PC-3 (cell line): ENCODE data around the gene CDKN2B-AS1.

Source experiments
- EZH2 ChIP-seq: fragments of 300-600 bp; sonication (generic); IDR thresholded peaks from one replicate; pipeline ENCODE4 v1.6.1; 2017; ENCODE audit warnings: antibody characterized with exemption, mild to moderate bottlenecking, low read length; ENCODE audit not compliant: unreplicated experiment
- EZH2phosphoT487 ChIP-seq: fragments of 300-600 bp; sonication (generic); IDR thresholded peaks from 2 replicates; pipeline ENCODE4 v1.6.1; 2018; ENCODE audit warnings: mild to moderate bottlenecking, antibody characterized with exemption, low read length, borderline replicate concordance
- TF ChIP-seq, protein P1 (sequence below): fragments of 300-600 bp; sonication (generic); conservative IDR thresholded peaks from 2 replicates; pipeline ENCODE4 v1.5.1; 2017; ENCODE audit warnings: antibody characterized with exemption, low read depth, mild to moderate bottlenecking, low read length

- TF ChIP-seq, protein P1, sequence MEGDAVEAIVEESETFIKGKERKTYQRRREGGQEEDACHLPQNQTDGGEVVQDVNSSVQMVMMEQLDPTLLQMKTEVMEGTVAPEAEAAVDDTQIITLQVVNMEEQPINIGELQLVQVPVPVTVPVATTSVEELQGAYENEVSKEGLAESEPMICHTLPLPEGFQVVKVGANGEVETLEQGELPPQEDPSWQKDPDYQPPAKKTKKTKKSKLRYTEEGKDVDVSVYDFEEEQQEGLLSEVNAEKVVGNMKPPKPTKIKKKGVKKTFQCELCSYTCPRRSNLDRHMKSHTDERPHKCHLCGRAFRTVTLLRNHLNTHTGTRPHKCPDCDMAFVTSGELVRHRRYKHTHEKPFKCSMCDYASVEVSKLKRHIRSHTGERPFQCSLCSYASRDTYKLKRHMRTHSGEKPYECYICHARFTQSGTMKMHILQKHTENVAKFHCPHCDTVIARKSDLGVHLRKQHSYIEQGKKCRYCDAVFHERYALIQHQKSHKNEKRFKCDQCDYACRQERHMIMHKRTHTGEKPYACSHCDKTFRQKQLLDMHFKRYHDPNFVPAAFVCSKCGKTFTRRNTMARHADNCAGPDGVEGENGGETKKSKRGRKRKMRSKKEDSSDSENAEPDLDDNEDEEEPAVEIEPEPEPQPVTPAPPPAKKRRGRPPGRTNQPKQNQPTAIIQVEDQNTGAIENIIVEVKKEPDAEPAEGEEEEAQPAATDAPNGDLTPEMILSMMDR: no peak
- no peak for TF ChIP-seq EZH2
- no peak for TF ChIP-seq EZH2phosphoT487
Measured at GRCh38 chr9:21964925-21965385, 29.6 kb upstream of the CDKN2B-AS1 start.
